22Rv1 (cell line): ENCODE data around the gene DYRK3.

Experiments used
- CTCF ChIP-seq: fragments of 450-650 bp; IDR thresholded peaks from 2 replicates; pipeline ENCODE4 v1.5.1; 2017; ENCODE audit warnings: mild to moderate bottlenecking
- ZFX ChIP-seq: fragments of 450-650 bp; IDR thresholded peaks from 2 replicates; pipeline ENCODE4 v1.6.1; 2017; ENCODE audit warnings: antibody characterized with exemption, borderline replicate concordance

- no peak for TF ChIP-seq CTCF
- TF ChIP-seq ZFX: no peak
These were observed 44.9 kb downstream of the DYRK3 start for GRCh38 chr1:206680279-206680678.
